ENCODE results near the gene SLC10A3. TPM values are rescaled to one million over a fixed set of nuclear protein-coding genes. Genes with fewer than 3 reads are reported as not detected.

Gene SLC10A3
- polyA plus RNA-seq, 1 of the 3 experiments (the other 2 are of a cell fraction): 29.7 TPM

GRCh38 chrX:154483325-154483724 is 7.1 kb downstream of the SLC10A3 start (continued):
- no peak for TF ChIP-seq FOXJ3 (CRISPR knock-in tag; IDR thresholded peaks at IDR 0.05)
- TF ChIP-seq ZBTB33 (IDR thresholded peaks at IDR 0.05; ENCODE audit: borderline replicate concordance, low read depth): no peak

GRCh38 chrX:154482786-154483185 is 7.6 kb downstream of the SLC10A3 start:
- 59% methylated on average over 5 of the region's 7 CpGs for WGBS (ENCODE audit: low lambda C conversion rate)
- Histone ChIP-seq H3K4me1 (ENCODE audit: control insufficient read depth in 1 of 2, insufficient read depth in 2 of 2, low read depth in 1 of 2, low read length in 1 of 2) (peaks cover 0 to 14% of the 10 kb centered on the region in 2 experiments; a peak in 1 of 4 replicates), H3K27ac (ENCODE audit: low read depth in 2 of 2, low read length in 1 of 2) (no peak overlapping the region), H3K4me2 (no peak overlapping the region), H3F3A (replicated peaks; ENCODE audit: insufficient read depth) (peaks cover under 1% of the 10 kb centered on the region), H3K9ac (no peak overlapping the region), H3K27me3 (ENCODE audit: insufficient read depth) (0 out of 2 replicates have a peak, but pooled peaks cover 8% of the 10 kb centered on the region), H3K4me3 (ENCODE audit: low read depth in 2 of 2, low read length in 1 of 2) (no peak overlapping the region), H2AFZ (ENCODE audit: low read depth) (no peak overlapping the region), H4K20me1 (ENCODE audit: insufficient read depth) (no peaks in the 10 kb centered on the region), H3K9me3 (no peaks in the 10 kb centered on the region), H3K79me2 (ENCODE audit: insufficient read depth) (peaks cover 15% of the 10 kb centered on the region; the same call in 1 of the 2 replicates), H3K9me2 (no peaks in the 10 kb centered on the region), H3K36me3 (replicated peaks in 1 of 2; ENCODE audit: control insufficient read depth in 1 of 2, insufficient read depth in 2 of 2, low read length in 1 of 2) (peaks cover 0 to 14% of the 10 kb centered on the region in 2 experiments)
- no peak for DNase-seq
- ChIA-PET CTCF (interaction anchor here (0.8 to 1.0 kb wide), 2 partner anchors 18 to 44 kb away, joined by 4 read pairs; no protein-coding TSS in a partner anchor), POLR2A (no interaction called here)
- no peak for TF ChIP-seq MAX (IDR thresholded peaks at IDR 0.05; ENCODE audit: low read depth)
- TF ChIP-seq PBX3 (IDR thresholded peaks at IDR 0.05): no peak
- no peak for TF ChIP-seq JUND (IDR thresholded peaks at IDR 0.05)
- no peak for TF ChIP-seq NRF1 (IDR thresholded peaks at IDR 0.05; ENCODE audit: low read depth, low read length)
- no peak for TF ChIP-seq TAF1 (IDR thresholded peaks at IDR 0.05; ENCODE audit: borderline replicate concordance, low read depth, low read length)
- no peak for TF ChIP-seq FOSL2 (IDR thresholded peaks at IDR 0.05; ENCODE audit: borderline replicate concordance, low read depth)
- TF ChIP-seq EP300 (IDR thresholded peaks at IDR 0.05; ENCODE audit: borderline replicate concordance in 1 of 2, low read depth in 1 of 2, low read length in 1 of 2): no peak
- TF ChIP-seq TCF12 (IDR thresholded peaks at IDR 0.05): no peak
- no peak for TF ChIP-seq RAD21 (IDR thresholded peaks at IDR 0.05; ENCODE audit: low read length)
- no peak for TF ChIP-seq MEF2A (IDR thresholded peaks at IDR 0.05; ENCODE audit: borderline replicate concordance, low read depth)
- no peak for TF ChIP-seq SIN3A (IDR thresholded peaks at IDR 0.05; ENCODE audit: borderline replicate concordance, low read depth, low read length)
